Measurements from ENCODE around the gene DTNB.

DNA sequence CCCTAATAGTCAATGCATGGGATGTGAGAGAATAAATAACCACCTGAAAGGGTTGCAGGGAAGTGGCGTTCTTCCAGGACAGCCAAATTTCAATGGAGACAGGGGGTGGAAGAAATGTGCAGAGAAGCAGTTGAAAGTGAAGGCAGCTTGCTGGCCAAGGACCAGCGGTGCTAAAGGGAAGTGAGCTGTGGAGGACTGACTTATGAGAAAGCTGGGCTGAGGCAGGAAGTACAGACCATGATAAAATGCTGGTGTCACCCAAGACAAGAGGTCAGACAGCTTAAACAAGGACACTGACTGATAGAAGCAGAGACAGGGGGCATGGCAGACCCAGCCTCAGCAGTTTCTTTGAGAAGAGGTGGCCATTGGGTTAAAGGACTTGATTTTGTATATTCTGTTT lies 106.7 kb downstream of the DTNB start:
- TF ChIP-seq, protein P1, sequence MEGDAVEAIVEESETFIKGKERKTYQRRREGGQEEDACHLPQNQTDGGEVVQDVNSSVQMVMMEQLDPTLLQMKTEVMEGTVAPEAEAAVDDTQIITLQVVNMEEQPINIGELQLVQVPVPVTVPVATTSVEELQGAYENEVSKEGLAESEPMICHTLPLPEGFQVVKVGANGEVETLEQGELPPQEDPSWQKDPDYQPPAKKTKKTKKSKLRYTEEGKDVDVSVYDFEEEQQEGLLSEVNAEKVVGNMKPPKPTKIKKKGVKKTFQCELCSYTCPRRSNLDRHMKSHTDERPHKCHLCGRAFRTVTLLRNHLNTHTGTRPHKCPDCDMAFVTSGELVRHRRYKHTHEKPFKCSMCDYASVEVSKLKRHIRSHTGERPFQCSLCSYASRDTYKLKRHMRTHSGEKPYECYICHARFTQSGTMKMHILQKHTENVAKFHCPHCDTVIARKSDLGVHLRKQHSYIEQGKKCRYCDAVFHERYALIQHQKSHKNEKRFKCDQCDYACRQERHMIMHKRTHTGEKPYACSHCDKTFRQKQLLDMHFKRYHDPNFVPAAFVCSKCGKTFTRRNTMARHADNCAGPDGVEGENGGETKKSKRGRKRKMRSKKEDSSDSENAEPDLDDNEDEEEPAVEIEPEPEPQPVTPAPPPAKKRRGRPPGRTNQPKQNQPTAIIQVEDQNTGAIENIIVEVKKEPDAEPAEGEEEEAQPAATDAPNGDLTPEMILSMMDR (conservative IDR thresholded peaks at IDR 0.05 in 1 of 2, IDR thresholded peaks at IDR 0.05 in 1 of 2; ENCODE audit: low read depth in 1 of 2, low read length in 2 of 2) = no peak
- TF ChIP-seq EZH2 (IDR thresholded peaks at IDR 0.05; ENCODE audit: low read length, missing control alignments) = no peak

Measured in fibroblast of lung (primary cell).